GM18520 (cell line): Measurements from ENCODE around the gene NRG2.

Source experiments
- ATAC-seq: cut with Tn5 transposase; IDR thresholded peaks from one replicate; pipeline ENCODE4 v1.9.1; 2021; ENCODE audit not compliant: unreplicated experiment

The NRG2 gene

GRCh38 chr5:139862803-139863202 lies 180.3 kb downstream of the NRG2 start:
- no peak for ATAC-seq

GRCh38 chr5:139862313-139862712 lies 180.8 kb downstream of the NRG2 start:
- ATAC-seq: peak; percentile 41

- ATAC-seq: no peak
Measured at GRCh38 chr5:139861889-139862207, 181.3 kb downstream of the NRG2 start.

GRCh38 chr5:139861021-139861888 lies 181.8 kb downstream of the NRG2 start:
- ATAC-seq: no peak

GRCh38 chr5:139859013-139859412 lies 184.1 kb downstream of the NRG2 start:
- no peak for ATAC-seq

- no peak for ATAC-seq
Measured at GRCh38 chr5:139856714-139857113, 186.4 kb downstream of the NRG2 start.

- ATAC-seq: no peak
Measured at GRCh38 chr5:139855946-139856540, 187.1 kb downstream of the NRG2 start.

- no peak for ATAC-seq
Measured at GRCh38 chr5:139855451-139855850, 187.6 kb downstream of the NRG2 start.

GRCh38 chr5:139854953-139855352 lies 188.1 kb downstream of the NRG2 start:
- ATAC-seq: no peak

GRCh38 chr5:139854029-139854605 lies 189.0 kb downstream of the NRG2 start:
- ATAC-seq: no peak

- no peak for ATAC-seq
Measured at GRCh38 chr5:139852696-139853095, 190.4 kb downstream of the NRG2 start.

- no peak for ATAC-seq
Measured at GRCh38 chr5:139851558-139851957, 191.5 kb downstream of the NRG2 start.

GRCh38 chr5:139850423-139851016 lies 192.6 kb downstream of the NRG2 start:
- no peak for ATAC-seq

- ATAC-seq: no peak
Measured at GRCh38 chr5:139849942-139850341, 193.2 kb downstream of the NRG2 start.

GRCh38 chr5:139849501-139849900 lies 193.6 kb downstream of the NRG2 start:
- ATAC-seq: no peak

GRCh38 chr5:139848508-139849100 lies 194.5 kb downstream of the NRG2 start:
- no peak for ATAC-seq

GRCh38 chr5:139847790-139848507 lies 195.2 kb downstream of the NRG2 start:
- ATAC-seq: peak; percentile 64

GRCh38 chr5:139847091-139847490 lies 196.0 kb downstream of the NRG2 start:
- ATAC-seq: no peak

- no peak for ATAC-seq
Measured at GRCh38 chr5:139845846-139846681, 197.0 kb downstream of the NRG2 start.
